Ovary (tissue), 3 donors: Measurements from ENCODE around the gene ANKFN1.

Experiments
- CTCF ChIP-seq, 3 donors: fragments of 450-650 bp in 2 of 3; fragments of 200-600 bp in 1 of 3; IDR thresholded peaks; one replicate each; pipeline versions ENCODE4 v1.5.1 to v1.8.0; 2016 to 2022; ENCODE audit warnings: antibody characterized with exemption in 3 of 3, mild to moderate bottlenecking in 1 of 3
- EP300 ChIP-seq: sonication (generic); formaldehyde crosslinking; IDR thresholded peaks from one replicate; pipeline ENCODE4 v1.6.1; 2017; ENCODE audit warnings: antibody characterized with exemption
- POLR2A ChIP-seq: fragments of 450-650 bp; IDR thresholded peaks from one replicate; pipeline ENCODE4 v1.6.1; 2017; ENCODE audit warnings: antibody characterized with exemption, mild to moderate bottlenecking, moderate library complexity
- donor health status: DM: no; HTN: no; CAD: no.

GRCh38 chr17:56395787-56396186 is 242.5 kb downstream of the ANKFN1 start:
- TF ChIP-seq CTCF (IDR thresholded peaks at IDR 0.05) (no peak), POLR2A (no peak), EP300 (no peak)
